CD14-positive monocyte (primary cell): ENCODE measurements around the gene ACBD7. TPM values are rescaled to one million over a fixed set of nuclear protein-coding genes. Genes with fewer than 3 reads are reported as not detected.

ENCODE experiments used
- DNase-seq, 3 donors: peaks; one replicate each; pipeline ENCODE4 v3.0.0-alpha.2; 2011 to 2022
- H2AFZ ChIP-seq: 2 replicates; pipeline ENCODE4 v1.6.0; 2012; ENCODE audit warnings: mild to moderate bottlenecking, low read depth, low read length, inconsistent platforms; ENCODE audit not compliant: insufficient read depth, poor library complexity, severe bottlenecking
- H3K27ac ChIP-seq, 2 donors: 1 replicate in 1 of 2; 2 replicates in 1 of 2; pipeline ENCODE4 v1.5.1; 2012 to 2013; ENCODE audit warnings: low read length in 2 of 2, control low read depth in 1 of 2, inconsistent platforms in 1 of 2, low read depth in 1 of 2, mild to moderate bottlenecking in 1 of 2
- H3K27me3 ChIP-seq, 2 donors: one replicate each; pipeline versions ENCODE4 v1.6.0 to v1.6.1; 2011 to 2013; ENCODE audit warnings: low read length in 2 of 2; ENCODE audit not compliant: control insufficient read depth in 2 of 2, insufficient read depth in 2 of 2
- H3K36me3 ChIP-seq, 2 donors: replicated peaks in 1 of 2; 1 replicate in 1 of 2; 2 replicates in 1 of 2; pipeline versions ENCODE4 v1.5.1 to v1.6.1; 2012 to 2013; ENCODE audit warnings: low read length in 2 of 2, control low read depth in 1 of 2, inconsistent platforms in 1 of 2, mild to moderate bottlenecking in 1 of 2; ENCODE audit not compliant: insufficient read depth in 2 of 2, control insufficient read depth in 1 of 2
- H3K4me1 ChIP-seq, 2 donors: 1 replicate in 1 of 2; 2 replicates in 1 of 2; pipeline versions ENCODE4 v1.5.1 to v1.6.1; 2012 to 2013; ENCODE audit warnings: low read length in 2 of 2, control low read depth in 1 of 2, inconsistent platforms in 1 of 2, mild to moderate bottlenecking in 1 of 2, moderate library complexity in 1 of 2; ENCODE audit not compliant: insufficient read depth in 2 of 2, control insufficient read depth in 1 of 2
- H3K4me2 ChIP-seq: replicated peaks from 2 replicates; pipeline ENCODE3; 2012; ENCODE audit warnings: low read length, moderate library complexity, mild to moderate bottlenecking; ENCODE audit not compliant: poor library complexity, severe bottlenecking; ENCODE audit errors: extremely low read depth
- H3K4me3 ChIP-seq, 3 experiments: fragments of 200-600 bp in 1 of 3; sonication (generic) in 1 of 3; replicated peaks in 1 of 3; 1 replicate in 2 of 3; 2 replicates in 1 of 3; pipeline ENCODE4 v1.5.1; 2011 to 2013; ENCODE audit warnings: low read length in 3 of 3, mild to moderate bottlenecking in 3 of 3, control low read depth in 2 of 3, low read depth in 2 of 3, inconsistent platforms in 1 of 3, moderate library complexity in 1 of 3
- H3K79me2 ChIP-seq: 2 replicates; pipeline ENCODE4 v1.6.0; 2012; ENCODE audit warnings: mild to moderate bottlenecking, control low read depth, inconsistent platforms, low read length, moderate library complexity; ENCODE audit not compliant: insufficient read depth
- H3K9ac ChIP-seq: 2 replicates; pipeline ENCODE4 v1.6.0; 2017; ENCODE audit warnings: low read length, mild to moderate bottlenecking; ENCODE audit not compliant: insufficient read depth, poor library complexity, severe bottlenecking
- H3K9me3 ChIP-seq, 2 donors: replicated peaks in 1 of 2; 1 replicate in 1 of 2; 2 replicates in 1 of 2; pipeline versions ENCODE4 v1.5.1 to v1.6.1; 2012 to 2013; ENCODE audit warnings: low read length in 2 of 2, control low read depth in 1 of 2; ENCODE audit not compliant: control insufficient read depth in 1 of 2, insufficient read depth in 1 of 2
- H4K20me1 ChIP-seq: 2 replicates; pipeline ENCODE4 v1.6.0; 2012; ENCODE audit warnings: mild to moderate bottlenecking, low read length, control low read depth, moderate library complexity; ENCODE audit not compliant: insufficient read depth
- H3K27ac Mint-ChIP-seq, 7 donors: one replicate each; pipeline ENCODE4 v1.8.0; 2020; ENCODE audit warnings: mild to moderate bottlenecking in 7 of 7, mixed read lengths in 7 of 7, moderate library complexity in 6 of 7, inconsistent platforms in 2 of 7
- H3K27me3 Mint-ChIP-seq, 3 donors: one replicate each; pipeline ENCODE4 v1.8.0; 2021 to 2022; ENCODE audit warnings: low read depth in 3 of 3, mild to moderate bottlenecking in 3 of 3, mixed read lengths in 3 of 3, moderate library complexity in 3 of 3, inconsistent platforms in 1 of 3
- H3K36me3 Mint-ChIP-seq, 2 donors: one replicate each; pipeline ENCODE4 v1.8.0; 2020; ENCODE audit warnings: mixed read lengths in 2 of 2, inconsistent platforms in 1 of 2, mild to moderate bottlenecking in 1 of 2
- H3K4me1 Mint-ChIP-seq: one replicate; pipeline ENCODE4 v1.8.0; 2020; ENCODE audit warnings: mild to moderate bottlenecking, mixed read lengths
- H3K4me3 Mint-ChIP-seq, 2 donors: one replicate each; pipeline ENCODE4 v1.8.0; 2020; ENCODE audit warnings: mild to moderate bottlenecking in 2 of 2, mixed read lengths in 2 of 2, moderate library complexity in 1 of 2
- H3K9me3 Mint-ChIP-seq, 7 donors: one replicate each; pipeline ENCODE4 v1.8.0; 2020 to 2022; ENCODE audit warnings: mixed read lengths in 7 of 7, mild to moderate bottlenecking in 6 of 7, moderate library complexity in 6 of 7, inconsistent platforms in 2 of 7
- CTCF ChIP-seq: fragments of 200-600 bp; IDR thresholded peaks from one replicate; pipeline ENCODE4 v1.8.0; 2022; ENCODE audit warnings: antibody characterized with exemption, mild to moderate bottlenecking
- WGBS: methylation state at CpG from one replicate; pipeline ENCODE4 v1.1.5; 2013; ENCODE audit warnings: missing lambda C conversion rate; ENCODE audit not compliant: insufficient coverage; 5-methylcytosine and 5-hydroxymethylcytosine counted together
- intact Hi-C, 2 donors: fragments of 100-400 bp; cut with micrococcal nuclease; formaldehyde crosslinking; loops; one replicate each; pipeline versions ENCODE4 v1.15.0 to v1.15.1; 2023
- polyA plus RNA-seq, 3 donors: library from polyadenylated mRNA; depleted of rRNA in 1 of 3; unstranded in 2 of 3; stranded (reverse) in 1 of 3; fragments of 300-500 nt in 2 of 3; fragments of >200 nt in 1 of 3; fragmentation: Illumina TruSeq in 2 of 3; gene quantifications; 1 replicate in 2 of 3; 2 replicates in 1 of 3; pipeline ENCODE4 v1.2.3, GENCODE V29; 2012 to 2021

ACBD7 gene
- polyA plus RNA-seq, 3 donors: 0.11 TPM; not detected in 2

GRCh38 chr10:15131330-15131729, 42.8 kb upstream of the ACBD7 start:
- Histone ChIP-seq H3K27me3 (no peaks in the 10 kb centered on the region), H3K9ac (no peak overlapping the region), H3K4me3 (no peak overlapping the region), H4K20me1 (no peaks in the 10 kb centered on the region), H3K36me3 (no peaks in the 10 kb centered on the region), H3K4me1 (no peaks in the 10 kb centered on the region), H2AFZ (no peak overlapping the region), H3K79me2 (no peaks in the 10 kb centered on the region), H3K4me2 (no peak overlapping the region), H3K9me3 (no peaks in the 10 kb centered on the region), H3K27ac (no peak overlapping the region)
- TF ChIP-seq CTCF: no peak
- intact Hi-C loops: no loop called here
- no CpG with 5 or more reads among the region's 5 CpGs for WGBS
- peaks cover 0 to 3% (median 0%) of the 10 kb centered on the region in 3 donors for H3K27me3 Mint-ChIP-seq
- H3K27ac Mint-ChIP-seq: no peak overlapping the region
- no peak for DNase-seq
- no peaks in the 10 kb centered on the region for H3K4me1 Mint-ChIP-seq
- peaks cover 0 to 2% (median 0%) of the 10 kb centered on the region in 7 donors for H3K9me3 Mint-ChIP-seq
- H3K36me3 Mint-ChIP-seq: no peaks in the 10 kb centered on the region
- peak overlapping the region in 1 of 2 donors; percentile 14 for H3K4me3 Mint-ChIP-seq

- TF ChIP-seq CTCF: no peak
- Mint-ChIP-seq H3K27ac (no peak overlapping the region), H3K4me1 (no peaks in the 10 kb centered on the region), H3K36me3 (peaks cover 0 to 8% of the 10 kb centered on the region in 2 donors), H3K4me3 (no peak overlapping the region), H3K9me3 (peaks cover 0 to 1% (median 0%) of the 10 kb centered on the region in 7 donors), H3K27me3 (peaks cover 0 to 4% (median 0%) of the 10 kb centered on the region in 3 donors)
- no peaks in the 10 kb centered on the region for H3K4me1 ChIP-seq
- no peaks in the 10 kb centered on the region for H3K9me3 ChIP-seq
- DNase-seq: no peak
- H3K9ac ChIP-seq: no peak overlapping the region
- H3K27ac ChIP-seq: no peak overlapping the region
- H3K4me3 ChIP-seq: no peak overlapping the region
- no peak overlapping the region for H3K4me2 ChIP-seq
- no peaks in the 10 kb centered on the region for H3K79me2 ChIP-seq
- intact Hi-C loops: no loop called here
- H3K27me3 ChIP-seq: no peaks in the 10 kb centered on the region
- H4K20me1 ChIP-seq: no peaks in the 10 kb centered on the region
- no peak overlapping the region for H2AFZ ChIP-seq
- H3K36me3 ChIP-seq: no peaks in the 10 kb centered on the region
- 88% methylated on average over 1 of the region's 3 CpGs for WGBS
Measured at GRCh38 chr10:15124908-15125307, 36.3 kb upstream of the ACBD7 start.
